Gastroesophageal sphincter (tissue), 3 donors: Measurements from ENCODE around the gene BAG5.

ENCODE experiments used
- CTCF ChIP-seq, 4 experiments: fragments of 200-600 bp in 2 of 4; fragments of 450-650 bp in 2 of 4; sonication (generic) in 1 of 4; IDR thresholded peaks; one replicate each; pipeline ENCODE4 v1.5.1; 2017 to 2019; ENCODE audit warnings: antibody characterized with exemption in 4 of 4, mild to moderate bottlenecking in 2 of 4, moderate library complexity in 2 of 4
- EP300 ChIP-seq: sonication (generic); formaldehyde crosslinking; IDR thresholded peaks from one replicate; pipeline ENCODE4 v1.6.1; 2017; ENCODE audit warnings: antibody characterized with exemption, mild to moderate bottlenecking
- POLR2A ChIP-seq, 2 donors: fragments of 450-650 bp; IDR thresholded peaks; one replicate each; pipeline ENCODE4 v1.6.1; 2017; ENCODE audit warnings: antibody characterized with exemption in 2 of 2, mild to moderate bottlenecking in 2 of 2, moderate library complexity in 1 of 2
- POLR2AphosphoS5 ChIP-seq: sonication (generic); formaldehyde crosslinking; IDR thresholded peaks from one replicate; pipeline ENCODE4 v1.6.1; 2017; ENCODE audit warnings: antibody characterized with exemption

GRCh38 chr14:103523575-103523954 is 38.9 kb downstream of the BAG5 start:
- TF ChIP-seq POLR2AphosphoS5: no peak
- no peak for TF ChIP-seq CTCF (IDR thresholded peaks at IDR 0.05)
- TF ChIP-seq POLR2A (IDR thresholded peaks at IDR 0.05): no peak
- no peak for TF ChIP-seq EP300
